GM03348 (cell line): ENCODE measurements around the gene LAMA5.

Experiments used
- DNase-seq: peaks from one replicate; pipeline ENCODE4 v3.0.0; 2012; ENCODE audit warnings: low spot score

Gene LAMA5

GRCh38 chr20:62330576-62331317 lies 36.4 kb downstream of the LAMA5 start:
- DNase-seq, result no peak

GRCh38 chr20:62329389-62330377 lies 37.4 kb downstream of the LAMA5 start:
- no peak for DNase-seq

GRCh38 chr20:62328684-62329388 lies 38.3 kb downstream of the LAMA5 start:
- DNase-seq, result no peak

GRCh38 chr20:62327726-62328495 lies 39.2 kb downstream of the LAMA5 start:
- no peak for DNase-seq

GRCh38 chr20:62326959-62327725 lies 40.0 kb downstream of the LAMA5 start:
- no peak for DNase-seq

DNA sequence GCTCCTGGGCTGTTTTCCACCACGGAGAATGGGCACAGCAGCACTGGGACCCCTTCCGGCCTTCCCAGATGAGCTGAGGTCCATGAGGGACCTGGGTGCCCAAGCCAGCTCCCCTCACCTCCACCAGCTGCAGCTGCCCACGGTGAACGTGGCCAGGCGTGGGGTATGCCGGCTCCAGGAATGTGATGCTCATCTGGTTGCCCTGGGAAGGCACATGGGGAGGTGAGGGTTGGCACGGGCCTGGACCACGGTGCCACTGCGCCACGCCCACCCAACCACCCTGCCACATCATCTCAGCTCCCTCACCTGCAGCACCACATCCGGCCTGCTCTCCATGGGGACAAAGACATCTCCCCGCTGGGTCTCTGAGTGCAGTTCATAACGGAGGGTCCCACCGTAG lies 40.6 kb downstream of the LAMA5 start:
- DNase-seq, result no peak

GRCh38 chr20:62325172-62325905 lies 41.8 kb downstream of the LAMA5 start:
- DNase-seq, result no peak

DNA sequence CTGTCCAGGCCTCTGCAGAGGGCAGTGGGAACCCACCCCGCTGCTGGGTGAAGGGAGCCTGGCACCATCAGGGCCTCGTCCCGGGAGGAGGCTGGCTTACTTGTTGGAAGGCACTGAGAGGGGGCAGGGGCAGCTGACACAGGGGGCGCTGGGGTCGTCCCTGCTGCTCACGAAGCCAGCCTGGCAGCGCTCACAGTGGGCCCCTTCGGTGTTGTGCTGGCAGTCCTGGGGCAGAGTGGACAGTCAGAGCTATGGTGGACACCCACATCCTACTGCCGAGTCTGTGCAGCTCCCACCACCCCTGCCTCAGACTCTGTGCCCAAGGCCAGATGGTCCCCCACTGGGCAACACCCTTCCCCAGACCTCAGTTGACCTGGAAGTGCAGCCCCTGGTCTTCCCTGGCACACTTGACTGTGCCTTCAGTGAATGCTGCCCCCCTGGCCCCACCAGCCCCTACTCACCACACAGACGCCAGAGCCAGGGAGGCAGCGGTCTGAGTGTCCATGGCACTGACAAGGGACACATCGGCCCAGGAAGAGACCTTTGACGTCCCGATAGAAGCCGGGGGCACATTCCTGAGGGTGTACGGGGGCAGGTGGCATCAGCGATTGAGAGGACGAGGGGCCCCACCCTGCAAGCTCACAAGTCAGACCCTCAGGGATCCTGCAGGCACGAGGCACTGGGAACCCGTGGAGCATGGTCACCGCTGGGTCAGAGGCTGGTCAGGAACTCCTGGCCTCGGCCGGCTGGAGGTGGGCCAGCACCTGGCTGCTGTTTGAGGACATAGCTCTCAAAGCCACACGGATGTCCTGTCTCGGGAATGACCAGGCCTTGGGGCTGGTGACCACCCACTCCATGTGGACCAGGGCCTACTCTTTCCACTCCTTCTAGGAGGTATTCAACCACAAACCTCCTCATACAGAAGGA lies 42.9 kb downstream of the LAMA5 start:
- DNase-seq, result no peak

DNA sequence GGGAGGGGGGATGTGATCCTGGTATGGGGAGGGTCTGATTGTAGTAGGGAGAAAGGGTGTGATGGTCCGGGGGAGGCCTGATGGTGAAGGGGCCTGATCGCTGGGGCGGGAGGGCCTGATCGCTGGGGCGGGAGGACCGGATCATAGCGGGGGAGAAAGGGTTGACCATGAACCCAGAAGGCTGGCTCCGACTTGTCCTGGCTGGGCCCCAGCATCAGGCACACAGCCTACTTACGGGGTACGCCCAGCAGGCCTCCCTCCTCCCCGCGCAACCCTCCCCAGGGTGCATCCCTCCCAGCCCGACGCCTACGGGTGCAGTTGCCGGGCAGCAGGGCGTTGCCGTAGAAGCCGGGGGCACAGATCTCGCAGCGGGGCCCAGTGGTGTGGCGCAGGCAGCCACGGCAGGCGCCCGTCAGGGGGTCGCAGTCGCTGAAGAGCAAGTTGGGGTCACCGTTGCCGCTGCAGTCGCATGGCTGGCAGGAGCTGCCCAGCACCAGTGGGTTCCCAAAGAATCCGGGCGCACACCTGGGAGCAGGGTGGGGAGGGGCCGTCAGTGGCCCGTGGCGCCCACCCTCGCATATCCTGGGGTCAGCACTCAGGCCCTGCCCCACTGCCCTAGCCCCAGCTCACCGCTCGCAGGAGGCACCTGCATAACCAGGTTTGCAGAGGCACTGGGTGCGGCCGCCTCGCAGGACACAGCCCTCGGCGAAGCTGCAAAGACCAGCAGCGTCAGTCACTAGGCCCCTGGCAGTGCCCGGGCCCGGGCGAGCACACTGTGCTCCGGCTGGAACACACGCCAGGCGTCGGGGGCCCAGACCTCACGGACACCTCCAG lies 43.7 kb downstream of the LAMA5 start:
- DNase-seq, result no peak

DNA sequence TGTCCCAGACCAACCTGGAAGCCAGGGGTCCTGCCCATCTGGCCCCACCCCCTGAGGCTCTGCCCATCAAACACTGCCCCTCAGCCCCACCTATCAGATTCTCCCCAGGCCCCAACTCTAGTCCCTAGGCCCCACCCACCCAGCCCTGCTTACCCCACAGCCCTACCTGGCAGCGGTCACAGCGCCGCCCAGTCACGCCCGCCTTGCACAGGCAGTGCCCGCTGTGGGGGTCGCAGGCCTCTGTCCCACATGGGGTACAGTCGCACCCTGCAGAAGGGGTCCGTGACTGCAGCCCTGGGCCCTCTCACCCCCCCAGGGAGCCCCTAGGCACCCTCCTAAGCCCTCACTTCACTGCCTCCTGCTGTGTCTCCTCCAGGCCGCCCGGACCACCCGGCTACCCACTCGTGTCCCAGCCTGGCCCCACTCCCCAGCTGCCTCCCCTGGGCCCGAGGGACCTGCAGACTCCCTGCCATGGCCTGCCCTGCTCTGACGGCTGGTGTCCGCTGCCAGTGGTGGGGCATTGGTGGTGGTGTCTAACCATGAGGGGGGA lies 44.5 kb downstream of the LAMA5 start:
- DNase-seq, result no peak

DNA sequence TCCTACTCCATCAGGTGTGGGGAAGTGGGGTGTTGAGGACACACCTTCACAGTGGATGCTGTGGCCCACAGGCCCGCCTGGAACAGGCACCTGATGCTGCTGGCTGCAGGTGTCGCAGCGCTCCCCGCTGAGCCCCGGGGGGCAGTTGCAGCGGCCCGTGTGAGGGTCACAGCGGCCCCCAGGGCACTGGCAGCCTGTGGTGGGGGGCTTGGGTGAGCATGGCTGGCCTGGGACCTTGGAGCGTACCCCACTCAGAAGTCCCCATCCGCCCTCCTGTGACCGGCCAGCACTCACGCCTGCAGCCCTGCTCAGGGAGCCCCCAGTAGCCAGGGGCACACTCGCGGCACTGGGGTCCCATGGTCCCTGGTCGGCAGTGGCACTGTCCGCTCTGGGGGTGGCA lies 45.1 kb downstream of the LAMA5 start:
- no peak for DNase-seq

DNA sequence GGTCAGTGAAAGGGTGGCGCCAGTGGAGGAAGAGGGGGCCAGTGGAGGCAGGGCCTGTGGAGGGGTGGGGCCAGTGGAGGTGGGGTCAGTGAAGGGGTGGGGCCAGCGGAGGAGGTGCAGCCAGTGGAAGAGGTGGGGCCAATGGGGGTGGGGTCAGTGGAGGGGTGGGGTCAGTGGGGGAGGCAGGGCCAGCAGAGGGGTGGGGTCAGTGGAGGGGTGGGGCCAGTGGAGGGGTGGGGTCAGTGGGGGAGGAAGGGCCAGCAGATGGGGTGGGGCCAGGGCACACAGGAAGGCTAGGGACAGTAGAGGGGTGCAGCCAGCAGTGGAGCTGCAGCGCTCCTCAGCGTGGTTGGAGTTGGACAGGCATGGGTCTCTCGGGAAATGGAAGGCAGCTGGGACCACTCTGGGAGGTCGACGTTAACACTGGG lies 45.6 kb downstream of the LAMA5 start:
- peak; percentile 35 for DNase-seq

GRCh38 chr20:62320581-62321354 lies 46.3 kb downstream of the LAMA5 start:
- DNase-seq, result no peak

GRCh38 chr20:62319346-62319909 lies 47.7 kb downstream of the LAMA5 start:
- no peak for DNase-seq

DNA sequence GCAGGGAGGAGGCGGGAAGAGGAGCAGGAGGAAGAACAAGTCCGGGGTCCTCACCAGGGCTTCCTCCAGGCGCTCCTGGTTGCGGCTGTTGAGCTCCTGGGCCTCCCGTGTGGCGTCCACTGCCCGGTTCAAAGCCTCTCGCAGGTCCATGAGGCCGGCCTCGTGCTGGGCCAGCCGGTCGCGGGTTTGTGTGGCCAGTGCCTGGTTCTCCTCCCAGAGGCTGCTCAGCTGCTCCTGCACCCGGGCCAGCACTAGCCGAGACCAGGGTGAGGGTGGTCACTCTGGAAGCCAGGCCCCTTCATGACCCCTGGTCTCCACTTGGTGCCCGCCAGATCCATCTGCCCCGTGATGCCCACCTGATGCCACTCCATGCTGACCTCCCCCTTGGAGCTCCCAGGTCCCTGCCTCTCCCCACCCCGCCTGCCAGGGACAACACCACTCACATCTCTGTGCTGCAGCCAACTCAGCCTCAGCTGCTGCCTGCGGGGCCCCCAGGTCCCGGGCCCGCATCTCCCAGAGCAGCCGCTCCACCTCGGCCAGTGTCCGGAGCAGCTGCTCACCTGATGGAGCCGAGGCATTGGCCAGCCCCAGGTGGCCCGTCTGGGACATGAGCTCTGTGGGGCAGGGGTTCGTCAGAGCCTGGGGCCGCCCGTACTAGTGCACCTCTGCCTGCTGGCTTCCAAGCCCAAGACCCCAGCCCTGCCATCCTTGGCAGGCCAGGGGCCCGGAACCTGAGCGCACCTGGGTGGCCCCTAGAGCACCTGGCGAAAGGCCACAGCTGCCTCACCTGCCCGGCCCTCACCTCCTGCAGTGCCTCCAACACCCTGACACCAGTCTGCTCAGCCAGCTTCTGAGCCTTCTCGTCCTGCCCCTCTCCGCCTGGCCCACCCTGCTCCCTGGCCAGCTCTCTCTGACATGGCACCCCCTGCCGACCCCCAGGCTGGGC lies 48.4 kb downstream of the LAMA5 start:
- DNase-seq, result no peak
